WTC11 (cell line): ENCODE measurements around the gene TPCN2. TPM values are rescaled to one million over a fixed set of nuclear protein-coding genes. Genes with fewer than 3 reads are reported as not detected.

Source experiments
- ATAC-seq: fragments of 200-7000 bp; cut with Tn5 transposase; 2 replicates; pipeline ENCODE4 v1.10.0; 2021; ENCODE audit warnings: mild to moderate bottlenecking, moderate library complexity
- CTCF ChIA-PET: fragments of 300-600 bp; sonication (Branson Sonifier 250); formaldehyde crosslinking; loops from one replicate; lab custom pipeline; 2021; ENCODE audit warnings: antibody characterized with exemption; lab: Charles Lee
- POLR2A ChIA-PET: fragments of 350-600 bp; sonication (Branson Sonifier 250); formaldehyde crosslinking; loops from one replicate; lab custom pipeline; 2021; ENCODE audit warnings: antibody characterized with exemption; lab: Charles Lee
- DNase-seq: peaks from one replicate; pipeline ENCODE4 v3.0.0; 2021; ENCODE audit warnings: low spot score
- H3K27ac Mint-ChIP-seq: 2 replicates; pipeline ENCODE4 v1.8.0; 2021; ENCODE audit warnings: mixed read lengths
- H3K27me3 Mint-ChIP-seq: 2 replicates; pipeline ENCODE4 v1.8.0; 2021; ENCODE audit warnings: low read depth, mild to moderate bottlenecking, moderate library complexity, mixed read lengths
- H3K36me3 Mint-ChIP-seq: 2 replicates; pipeline ENCODE4 v1.8.0; 2021; ENCODE audit warnings: mixed read lengths
- H3K4me1 Mint-ChIP-seq: 2 replicates; pipeline ENCODE4 v1.8.0; 2022; ENCODE audit warnings: mixed read lengths
- H3K4me3 Mint-ChIP-seq: 2 replicates; pipeline ENCODE4 v1.8.0; 2021; ENCODE audit warnings: mild to moderate bottlenecking, moderate library complexity, mixed read lengths
- H3K9me3 Mint-ChIP-seq: 2 replicates; pipeline ENCODE4 v1.8.0; 2021; ENCODE audit warnings: mixed read lengths
- AFF4 ChIP-seq: sonication (generic); formaldehyde crosslinking; IDR thresholded peaks from 2 replicates; pipeline ENCODE4 v1.8.1; 2023; ENCODE audit warnings: mild to moderate bottlenecking, missing genetic modification reagents, borderline replicate concordance
- ATF1 ChIP-seq: sonication (generic); formaldehyde crosslinking; IDR thresholded peaks from 2 replicates; pipeline ENCODE4 v1.8.1; 2023; ENCODE audit warnings: mild to moderate bottlenecking, moderate library complexity, missing genetic modification reagents
- CREM ChIP-seq: sonication (generic); formaldehyde crosslinking; IDR thresholded peaks from 2 replicates; pipeline ENCODE4 v1.8.1; 2022; ENCODE audit warnings: mild to moderate bottlenecking, missing genetic modification reagents, moderate library complexity
- EMX1 ChIP-seq: fragments of 250-450 bp; sonication (Bioruptor Pico); IDR thresholded peaks from 2 replicates; pipeline ENCODE4 v1.8.0; 2021; ENCODE audit warnings: mild to moderate bottlenecking
- ERG ChIP-seq: fragments of 250-450 bp; sonication (Bioruptor Pico); IDR thresholded peaks from 2 replicates; pipeline ENCODE4 v1.8.0; 2021; ENCODE audit warnings: mild to moderate bottlenecking
- MLX ChIP-seq: sonication (generic); formaldehyde crosslinking; IDR thresholded peaks from 2 replicates; pipeline ENCODE4 v1.8.1; 2023; ENCODE audit warnings: mild to moderate bottlenecking, missing genetic modification reagents, moderate library complexity
- MYBL2 ChIP-seq: sonication (generic); formaldehyde crosslinking; IDR thresholded peaks from 2 replicates; pipeline ENCODE4 v1.8.1; 2023; ENCODE audit warnings: mild to moderate bottlenecking, moderate library complexity, missing genetic modification reagents
- NFYB ChIP-seq: sonication (generic); formaldehyde crosslinking; conservative IDR thresholded peaks from 2 replicates; pipeline ENCODE4 v1.8.0; 2022; ENCODE audit warnings: low read depth, missing genetic modification reagents
- NR1H2 ChIP-seq: sonication (generic); formaldehyde crosslinking; IDR thresholded peaks from 2 replicates; pipeline ENCODE4 v1.9.0; 2021; ENCODE audit warnings: mild to moderate bottlenecking, moderate library complexity, missing genetic modification reagents
- OVOL2 ChIP-seq: fragments of 250-450 bp; sonication (Bioruptor Pico); IDR thresholded peaks from 2 replicates; pipeline ENCODE4 v1.9.0; 2021; ENCODE audit warnings: mild to moderate bottlenecking, borderline replicate concordance
- PRDM15 ChIP-seq: sonication (generic); formaldehyde crosslinking; IDR thresholded peaks from 2 replicates; pipeline ENCODE4 v1.8.0; 2022; ENCODE audit warnings: missing genetic modification reagents
- PREB ChIP-seq: sonication (generic); formaldehyde crosslinking; IDR thresholded peaks from 2 replicates; pipeline ENCODE4 v1.8.1; 2022; ENCODE audit warnings: mild to moderate bottlenecking, missing genetic modification reagents, moderate library complexity, borderline replicate concordance
- RORB ChIP-seq: fragments of 250-450 bp; sonication (Bioruptor Pico); IDR thresholded peaks from 2 replicates; pipeline ENCODE4 v1.9.0; 2021; ENCODE audit warnings: mild to moderate bottlenecking
- SP1 ChIP-seq: sonication (generic); formaldehyde crosslinking; conservative IDR thresholded peaks from 2 replicates; pipeline ENCODE4 v1.8.1; 2022; ENCODE audit warnings: missing genetic modification reagents
- TEAD1 ChIP-seq: sonication (generic); formaldehyde crosslinking; IDR thresholded peaks from 2 replicates; pipeline ENCODE4 v1.8.0; 2022; ENCODE audit warnings: mild to moderate bottlenecking, missing genetic modification reagents
- ZBTB21 ChIP-seq: sonication (generic); formaldehyde crosslinking; IDR thresholded peaks from 2 replicates; pipeline ENCODE4 v1.8.1; 2023; ENCODE audit warnings: mild to moderate bottlenecking, missing genetic modification reagents, borderline replicate concordance
- ZBTB43 ChIP-seq: sonication (generic); formaldehyde crosslinking; IDR thresholded peaks from 2 replicates; pipeline ENCODE4 v1.8.1; 2023; ENCODE audit warnings: mild to moderate bottlenecking, missing genetic modification reagents
- ZNF232 ChIP-seq: sonication (generic); formaldehyde crosslinking; IDR thresholded peaks from 2 replicates; pipeline ENCODE4 v1.8.0; 2022; ENCODE audit warnings: mild to moderate bottlenecking, missing genetic modification reagents
- ZNF396 ChIP-seq: fragments of 250-450 bp; sonication (Bioruptor Pico); IDR thresholded peaks from 2 replicates; pipeline ENCODE4 v1.8.0; 2021; ENCODE audit warnings: mild to moderate bottlenecking, moderate library complexity, borderline replicate concordance
- ZNF512 ChIP-seq: sonication (generic); formaldehyde crosslinking; IDR thresholded peaks from 2 replicates; pipeline ENCODE4 v1.8.1; 2022; ENCODE audit warnings: missing genetic modification reagents, borderline replicate concordance
- total RNA-seq: library from RNA; stranded (reverse); gene quantifications from 3 replicates; pipeline ENCODE4 v1.2.3, GENCODE V29; 2021

The TPCN2 gene
- total RNA-seq, 1 experiment from 2014 or later = 24.6 TPM

- Mint-ChIP-seq H3K4me1 (peaks cover 14% of the 10 kb centered on the region), H3K36me3 (no peaks in the 10 kb centered on the region), H3K9me3 (no peaks in the 10 kb centered on the region), H3K27me3 (no peaks in the 10 kb centered on the region), H3K4me3 (no peak overlapping the region), H3K27ac (no peak overlapping the region)
- CTCF ChIA-PET = interaction anchor here (0.9 kb wide), 2 partner anchors 11 to 81 kb away, joined by 3 read pairs; partner anchors contain the start of gene TPCN2
- ATAC-seq (no peak), DNase-seq (no peak)
- POLR2A ChIA-PET = no interaction called here
- no peak for TF ChIP-seq EMX1 (CRISPR knock-in tag)
- TF ChIP-seq ZNF396 (CRISPR knock-in tag) = no peak
- no peak for TF ChIP-seq ERG (CRISPR knock-in tag)
- TF ChIP-seq PRDM15 (CRISPR knock-in tag) = no peak
- no peak for TF ChIP-seq ZBTB21 (CRISPR knock-in tag)
- no peak for TF ChIP-seq ZNF232 (CRISPR knock-in tag)
- TF ChIP-seq ATF1 (CRISPR knock-in tag) = no peak
- no peak for TF ChIP-seq ZNF512 (CRISPR knock-in tag)
- no peak for TF ChIP-seq MLX (CRISPR knock-in tag)
- TF ChIP-seq AFF4 = no peak
- no peak for TF ChIP-seq MYBL2 (CRISPR knock-in tag)
- no peak for TF ChIP-seq OVOL2 (CRISPR knock-in tag)
- no peak for TF ChIP-seq NFYB
- TF ChIP-seq SP1 (CRISPR knock-in tag) = no peak
- no peak for TF ChIP-seq RORB (CRISPR knock-in tag)
- TF ChIP-seq NR1H2 = no peak
- TF ChIP-seq CREM (CRISPR knock-in tag) = no peak
- no peak for TF ChIP-seq ZBTB43 (CRISPR knock-in tag)
- no peak for TF ChIP-seq PREB (CRISPR knock-in tag)
- no peak for TF ChIP-seq TEAD1
Measured at GRCh38 chr11:69037074-69037473, 11.7 kb upstream of the TPCN2 start.
